HG03135 (cell line): ENCODE results near the gene U2AF1L4.

Source experiments
- ATAC-seq: cut with Tn5 transposase; IDR thresholded peaks from one replicate; pipeline ENCODE4 v1.9.1; 2021; ENCODE audit warnings: mild to moderate bottlenecking, moderate library complexity; ENCODE audit not compliant: unreplicated experiment

U2AF1L4 gene

DNA sequence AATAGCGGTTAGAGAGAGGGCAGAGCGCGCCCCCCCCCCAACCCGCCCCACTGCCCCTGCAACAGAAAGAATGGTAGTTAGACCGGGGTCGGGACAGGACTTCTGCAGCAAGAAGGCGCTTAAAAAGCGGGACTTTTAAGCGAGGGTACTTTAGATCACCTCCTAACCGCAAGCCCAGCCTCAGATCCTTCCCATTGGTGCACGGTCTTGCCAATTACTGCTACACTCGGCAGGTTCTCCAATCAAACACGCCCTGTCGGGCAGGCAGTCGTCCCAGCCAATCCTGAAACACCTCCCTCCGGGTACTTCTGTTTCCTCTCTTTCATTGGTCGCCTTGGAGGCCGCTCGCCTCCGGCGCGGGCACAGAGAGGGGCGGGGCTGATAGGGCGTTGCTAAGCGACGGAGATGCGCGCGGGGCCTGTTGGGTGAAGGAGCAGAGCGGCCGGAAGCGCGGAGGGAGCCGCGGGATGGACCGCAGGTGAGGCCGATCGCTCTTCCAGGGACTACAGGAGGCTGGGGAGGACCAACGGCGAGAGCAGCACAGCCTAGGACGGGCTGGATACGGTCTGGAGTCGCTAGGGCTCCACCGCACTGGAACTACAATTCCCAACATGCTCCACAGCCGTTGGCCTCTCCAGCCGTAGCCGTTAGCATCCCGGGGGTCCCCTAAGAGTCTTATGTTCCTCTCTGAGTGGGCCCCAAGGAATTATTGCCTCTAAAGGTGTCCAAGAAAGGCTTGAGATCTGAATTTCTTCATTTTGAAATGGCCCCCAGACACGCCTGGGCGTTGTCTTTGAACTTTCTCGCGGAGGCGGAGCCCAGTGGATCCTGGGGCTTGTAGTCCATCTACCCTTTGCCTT is 12.8 kb upstream of the U2AF1L4 start, which contains the start of gene PROSER3:
PROSER3 (plus strand) TSS at position 428 of the 860 bp plus-strand sequence; CDS start at position 468, 40 bp downstream.
- peak; percentile 94 for ATAC-seq

DNA sequence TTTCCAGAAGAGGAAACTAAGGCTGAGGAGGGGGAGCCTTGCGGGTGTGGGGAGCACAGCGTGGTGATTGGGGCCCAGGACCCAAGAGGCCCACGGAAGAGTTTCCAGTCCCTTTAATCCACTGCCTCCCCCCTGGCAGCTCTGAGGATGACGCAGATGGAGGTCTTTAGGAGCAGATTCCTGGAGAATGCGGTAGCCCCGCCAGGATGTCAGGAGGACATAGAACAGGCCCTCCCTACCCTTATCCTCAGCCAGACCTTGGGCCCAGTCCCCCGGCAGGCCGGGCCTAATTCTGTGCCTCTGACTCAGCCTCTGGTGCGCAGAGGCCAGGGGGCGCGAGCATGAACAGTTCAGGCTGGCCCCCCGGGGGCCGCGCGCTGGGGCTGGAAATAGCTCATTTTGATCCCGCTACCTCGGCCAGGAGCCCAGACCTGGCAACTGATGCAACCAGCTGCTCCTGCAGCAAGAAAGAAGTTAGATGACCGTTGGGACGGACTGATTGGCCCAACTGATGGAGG is 12.1 kb upstream of the U2AF1L4 start:
- ATAC-seq, result no peak

DNA sequence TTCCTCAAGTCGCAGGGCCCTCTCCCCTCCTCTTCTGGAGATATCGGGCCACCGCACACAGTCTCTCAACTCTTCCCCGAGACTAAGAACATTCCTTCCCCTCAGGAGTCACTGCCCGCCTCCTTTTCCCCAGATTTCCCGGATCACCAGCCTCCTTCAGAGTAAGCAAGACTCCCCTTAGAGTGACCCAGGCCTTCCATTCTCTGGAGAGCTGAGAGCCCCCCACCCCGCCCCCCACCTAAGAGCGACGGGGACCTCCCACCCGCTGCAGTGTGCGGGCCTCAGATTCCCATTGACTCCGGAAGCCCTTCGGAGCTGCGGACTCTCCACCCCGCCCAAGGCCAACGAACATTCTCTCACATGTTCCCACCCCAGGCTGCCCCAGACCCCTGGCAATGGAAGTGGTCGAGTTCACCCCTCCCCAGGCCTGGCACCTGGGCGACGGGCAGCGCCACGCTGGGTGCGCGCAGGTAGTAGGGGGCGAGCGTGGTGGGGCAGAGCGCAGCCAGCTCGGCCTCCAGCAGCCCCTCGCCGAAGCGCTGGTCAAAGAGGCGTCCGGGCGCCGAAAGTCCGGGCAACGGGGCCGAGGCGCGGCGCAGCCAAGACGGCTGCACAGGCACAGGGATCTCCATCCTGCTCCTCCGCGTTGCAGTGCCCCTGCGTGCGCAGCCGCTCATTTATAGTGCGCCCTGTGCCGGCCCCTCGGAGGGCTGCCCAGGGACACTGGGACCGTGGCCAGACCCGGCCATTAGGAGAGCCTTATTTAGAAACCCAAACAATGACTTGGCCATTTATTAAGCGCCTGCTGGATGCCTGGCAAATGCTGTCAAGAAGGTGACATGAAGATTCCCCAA is 11.4 kb upstream of the U2AF1L4 start, which contains the start of gene HSPB6:
HSPB6 (minus strand) TSS at position 653 of the 854 bp plus-strand sequence; CDS start at position 632, 21 bp downstream.
- ATAC-seq, result no peak

DNA sequence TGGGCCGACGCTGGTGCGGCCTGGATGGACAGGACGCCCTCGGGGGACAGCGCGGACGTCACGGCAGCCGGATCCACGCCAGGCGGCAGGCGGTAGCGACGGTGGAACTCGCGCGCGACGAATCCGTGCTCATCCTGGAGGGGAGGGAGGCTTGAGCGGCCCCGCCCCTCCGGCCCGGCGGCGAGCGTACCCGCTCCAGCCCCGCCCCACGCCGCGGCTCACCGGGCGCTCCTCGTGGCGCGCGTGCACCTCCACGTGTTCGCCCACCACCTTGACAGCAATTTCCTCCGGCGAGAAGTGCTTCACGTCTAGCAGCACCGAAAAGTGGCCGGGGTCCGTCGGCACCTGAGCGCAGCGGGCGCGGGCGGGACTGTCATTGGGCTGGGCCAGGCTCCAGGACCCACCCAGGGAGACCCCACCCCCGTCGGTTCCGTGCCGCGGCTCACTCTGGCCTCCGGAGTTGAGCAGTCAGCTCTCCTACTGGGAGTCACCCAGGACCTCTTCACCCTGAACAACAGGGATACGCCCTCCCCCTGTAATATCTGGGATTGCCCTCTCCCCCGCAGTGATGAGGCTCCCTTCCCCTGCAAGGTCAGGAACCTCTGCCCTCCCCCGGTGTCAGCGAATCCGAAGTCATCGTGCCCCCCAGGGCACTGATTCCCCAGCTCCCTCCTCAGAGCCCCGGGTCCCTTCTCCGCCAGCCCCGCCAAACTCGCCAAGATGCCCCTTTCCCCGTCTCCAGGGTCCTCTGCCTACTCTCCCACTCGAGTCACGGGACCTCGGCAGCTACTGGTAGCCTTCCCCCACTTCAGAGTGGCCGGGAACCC is 10.5 kb upstream of the U2AF1L4 start:
- no peak for ATAC-seq

DNA sequence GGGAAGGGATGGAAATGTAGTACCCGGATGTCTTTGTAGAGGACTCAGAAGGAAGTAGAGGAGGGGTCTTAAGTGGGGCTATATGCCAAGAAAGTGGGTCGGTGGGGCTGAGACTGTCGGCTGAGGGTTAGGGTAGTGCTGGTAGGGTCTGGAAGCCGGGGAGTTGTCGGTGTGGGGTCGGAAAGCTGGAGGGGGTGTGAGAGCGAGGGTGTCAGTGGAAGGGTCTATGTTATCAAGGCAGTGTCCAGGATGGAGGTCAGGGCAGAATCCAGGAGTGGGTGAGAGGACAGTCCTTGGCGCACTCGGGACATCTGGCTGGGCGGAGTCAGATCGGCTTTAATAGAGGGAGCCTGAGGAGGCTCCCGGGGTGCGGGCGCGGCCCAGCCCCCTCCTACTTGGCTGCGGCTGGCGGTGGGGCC is 9.9 kb upstream of the U2AF1L4 start:
- no peak for ATAC-seq

DNA sequence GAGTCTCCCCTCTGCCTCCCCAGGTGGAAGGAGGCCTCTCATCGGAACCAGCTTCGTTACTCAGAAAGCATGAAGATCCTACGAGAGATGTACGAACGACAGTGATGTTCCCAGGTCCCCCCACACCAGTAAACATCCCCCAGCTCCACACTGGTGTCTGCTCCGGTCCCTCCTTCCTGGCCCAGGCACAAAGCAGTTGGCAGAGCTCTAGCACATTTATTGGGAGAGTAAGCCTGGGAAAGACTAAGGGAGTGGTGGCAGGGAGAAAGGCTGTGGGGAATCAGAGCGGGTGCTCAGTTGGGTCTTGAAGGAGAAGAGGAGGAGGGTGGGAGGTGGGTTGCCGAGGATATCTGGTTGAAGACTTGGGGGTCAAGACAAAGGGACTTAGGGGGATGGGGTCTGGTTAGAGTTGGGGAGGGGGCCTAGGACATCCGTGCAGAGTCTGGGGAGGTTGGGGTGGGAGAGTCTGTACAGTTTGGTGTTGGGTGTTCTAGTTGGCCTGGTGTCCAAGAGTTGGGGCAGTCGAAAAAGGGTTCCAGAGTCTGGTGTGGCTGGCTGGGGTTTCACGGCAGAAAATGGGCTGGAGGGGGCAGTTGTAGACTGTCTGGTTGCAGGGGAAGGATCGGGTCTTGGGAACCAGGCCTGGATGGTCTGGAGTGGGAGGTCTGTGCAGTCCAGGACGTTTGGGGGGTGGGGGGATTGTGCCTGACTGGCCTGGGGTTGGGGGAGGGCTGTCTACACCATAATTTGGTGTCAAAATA is 9.3 kb upstream of the U2AF1L4 start:
- no peak for ATAC-seq

DNA sequence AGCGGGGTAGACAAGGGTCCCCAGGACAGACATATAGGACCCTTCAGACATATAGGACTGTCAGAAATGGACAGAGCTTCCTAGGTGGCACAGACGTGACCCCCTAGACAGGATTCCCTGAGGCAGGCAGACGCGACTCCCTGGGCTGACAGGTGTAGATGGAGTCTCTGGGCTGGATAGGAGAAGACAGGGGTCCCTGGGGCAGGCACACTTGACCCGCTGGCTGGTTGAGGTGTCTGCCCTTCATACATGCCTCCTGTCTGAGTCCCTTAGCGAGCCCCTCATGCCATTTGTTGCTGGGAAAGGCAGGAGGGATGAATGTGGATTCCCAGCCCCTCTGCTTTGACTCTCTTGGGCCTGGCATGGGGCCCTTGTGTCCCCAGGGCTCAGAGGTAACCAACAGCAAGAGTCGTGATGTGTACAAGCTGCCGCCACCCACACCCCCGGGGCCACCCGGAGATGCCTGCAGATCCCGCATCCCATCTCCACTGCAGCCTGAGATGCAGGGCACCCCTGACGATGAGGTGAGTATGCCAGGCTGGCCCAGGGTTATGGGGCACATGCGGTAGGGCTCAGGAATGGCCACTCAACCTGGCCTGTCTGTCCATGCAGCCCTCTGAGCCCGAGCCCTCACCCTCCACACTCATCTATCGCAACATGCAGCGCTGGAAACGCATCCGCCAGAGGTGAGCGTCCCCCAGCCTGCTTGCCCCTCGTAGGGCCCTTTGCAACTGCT is 8.6 kb upstream of the U2AF1L4 start:
- ATAC-seq, result no peak

DNA sequence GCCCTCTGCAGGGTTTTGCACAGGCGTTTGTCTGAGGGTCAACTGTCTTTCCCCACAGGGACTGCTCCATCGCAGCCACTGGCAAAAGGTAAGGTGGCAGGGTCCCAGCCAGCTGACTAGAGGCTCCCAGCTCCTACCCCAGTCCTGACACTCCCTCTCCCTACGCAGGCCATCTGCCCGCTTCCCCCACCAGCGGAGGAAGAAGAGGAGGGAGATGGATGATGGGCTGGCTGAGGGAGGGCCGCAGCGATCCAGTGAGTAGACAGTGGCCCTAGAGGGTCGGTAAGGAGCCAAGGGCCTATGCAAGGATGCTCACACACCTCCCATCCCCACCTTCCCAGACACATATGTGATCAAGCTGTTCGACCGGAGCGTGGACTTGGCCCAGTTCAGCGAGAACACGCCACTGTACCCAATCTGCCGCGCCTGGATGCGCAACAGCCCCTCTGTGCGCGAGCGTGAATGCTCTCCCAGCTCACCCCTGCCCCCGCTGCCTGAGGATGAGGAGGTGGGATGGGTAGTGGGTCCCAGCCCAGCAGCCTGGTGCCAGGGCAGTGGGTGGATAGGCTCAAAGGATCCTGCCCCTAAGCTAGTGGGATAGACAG is 7.6 kb upstream of the U2AF1L4 start:
- no peak for ATAC-seq

DNA sequence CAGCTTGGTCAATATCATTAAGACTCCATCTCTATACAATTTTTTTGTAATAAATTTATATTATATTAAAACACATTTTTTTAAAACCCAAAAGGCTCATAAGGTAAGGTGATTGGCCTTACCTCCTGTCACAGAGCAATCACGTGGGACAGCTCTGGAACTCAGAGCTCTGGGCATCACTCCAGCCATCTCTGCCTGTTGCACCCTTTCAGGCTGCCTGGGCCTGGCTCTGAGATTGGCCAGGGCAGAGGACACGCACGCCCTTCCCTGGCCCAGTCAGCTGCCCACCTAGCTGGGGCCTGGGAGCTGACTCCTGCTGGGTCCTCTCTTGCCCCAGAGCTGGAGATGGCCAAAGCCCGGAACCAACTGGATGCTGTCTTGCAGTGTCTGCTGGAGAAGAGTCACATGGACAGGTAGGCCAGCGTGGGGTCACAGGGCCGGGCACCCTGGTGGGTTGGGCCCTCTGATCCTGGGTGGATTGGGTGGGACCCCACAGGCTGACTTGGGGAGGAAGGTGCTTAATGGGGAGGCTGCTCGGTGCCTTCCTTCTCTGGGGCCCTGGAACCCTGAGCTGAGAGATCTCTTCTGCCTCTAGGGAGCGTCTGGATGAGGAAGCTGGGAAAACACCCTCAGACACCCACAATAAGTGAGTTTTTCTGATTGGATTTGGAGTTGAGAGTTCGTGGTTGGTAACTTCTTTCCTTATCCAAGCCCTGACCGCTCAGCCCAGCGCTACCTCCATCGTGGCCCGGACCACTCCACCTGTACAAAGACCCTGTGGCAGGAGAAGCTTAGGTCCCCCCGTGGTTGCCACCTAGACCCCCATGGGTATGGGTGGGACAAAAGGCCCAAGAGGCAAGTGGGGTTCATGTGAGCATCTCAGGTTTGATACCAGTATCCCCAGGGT is 6.9 kb upstream of the U2AF1L4 start:
- ATAC-seq, result no peak

DNA sequence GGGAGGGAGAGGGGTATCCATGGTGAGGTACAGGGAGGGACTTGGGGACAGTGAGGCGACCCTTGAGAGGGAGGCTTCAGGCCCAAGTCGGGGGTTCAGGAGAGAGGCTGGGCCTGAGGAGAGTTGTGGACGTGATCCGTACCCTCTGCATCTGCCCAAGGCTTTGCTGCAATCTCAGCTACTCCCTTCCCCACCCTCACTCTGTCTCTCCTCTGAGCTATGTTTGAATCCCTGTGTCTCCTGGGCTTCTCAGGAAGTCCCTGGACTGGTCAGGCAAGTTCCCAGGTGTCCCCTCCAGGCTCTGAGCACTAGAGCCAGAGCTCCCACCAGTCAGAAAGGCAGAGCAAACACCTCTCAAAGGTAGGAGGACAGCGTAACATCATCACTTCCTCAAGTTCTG is 4.9 kb upstream of the U2AF1L4 start:
- no peak for ATAC-seq

DNA sequence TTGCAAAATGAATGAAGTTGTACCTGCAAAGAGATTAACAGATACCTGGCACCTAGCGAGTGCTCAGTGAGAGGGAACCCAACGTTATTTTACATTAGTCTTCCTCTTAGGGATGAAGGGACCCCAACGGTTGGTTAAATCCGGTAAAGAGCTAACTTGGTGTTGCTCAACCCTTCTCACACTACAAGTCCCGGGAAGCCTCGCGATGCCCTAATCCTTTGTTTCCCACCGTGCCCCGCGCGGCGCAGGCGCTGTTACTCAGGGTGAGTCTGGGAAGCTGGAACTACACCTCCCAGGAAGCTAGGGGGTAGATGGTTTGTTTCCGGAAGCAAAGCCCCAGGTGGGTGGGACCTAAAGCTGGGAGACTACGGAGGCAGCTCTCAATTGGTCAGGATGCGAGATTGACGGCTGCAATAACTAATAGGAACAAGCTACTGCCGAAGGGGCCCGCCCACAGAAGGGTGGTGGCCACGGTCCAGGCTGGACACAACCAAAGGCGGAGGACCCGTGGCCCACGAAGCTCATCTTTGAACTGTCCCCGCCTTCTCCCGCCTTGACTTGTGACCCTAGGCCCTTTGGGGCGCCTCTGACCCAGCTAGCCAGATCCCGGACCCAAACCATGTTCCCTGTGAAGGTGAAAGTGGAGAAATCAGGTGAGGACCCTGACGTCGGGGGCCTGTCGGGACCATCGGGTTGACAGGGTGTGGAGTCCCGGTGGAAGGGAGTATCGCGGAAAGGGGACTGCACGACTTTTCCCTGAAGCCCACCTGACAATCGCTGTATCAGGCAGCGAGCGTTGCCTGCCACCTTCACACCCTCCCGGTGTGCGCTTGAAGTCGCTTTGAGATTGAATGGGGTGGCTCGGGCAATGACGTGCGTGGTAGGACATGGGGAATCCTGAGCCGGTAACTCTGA is 3.1 kb upstream of the U2AF1L4 start, which contains the start of gene LIN37:
LIN37 (plus strand) TSS at position 471 of the 915 bp plus-strand sequence; CDS start at position 620, 149 bp downstream.
- ATAC-seq, result peak; percentile 71

DNA sequence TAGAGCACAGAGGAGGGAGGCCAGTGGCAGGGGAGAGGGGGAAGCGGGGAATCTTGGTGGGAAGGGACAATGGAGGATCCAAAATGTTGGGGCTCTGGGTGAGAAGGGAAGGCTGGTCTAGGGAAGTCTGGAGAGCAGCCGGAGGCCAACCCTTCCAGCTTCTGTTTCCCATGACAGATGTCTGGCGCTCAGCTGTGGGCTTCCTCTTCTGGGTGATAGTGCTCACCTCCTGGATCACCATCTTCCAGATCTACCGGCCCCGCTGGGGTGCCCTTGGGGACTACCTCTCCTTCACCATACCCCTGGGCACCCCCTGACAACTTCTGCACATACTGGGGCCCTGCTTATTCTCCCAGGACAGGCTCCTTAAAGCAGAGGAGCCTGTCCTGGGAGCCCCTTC is 1.3 kb upstream of the U2AF1L4 start:
- ATAC-seq, result no peak

DNA sequence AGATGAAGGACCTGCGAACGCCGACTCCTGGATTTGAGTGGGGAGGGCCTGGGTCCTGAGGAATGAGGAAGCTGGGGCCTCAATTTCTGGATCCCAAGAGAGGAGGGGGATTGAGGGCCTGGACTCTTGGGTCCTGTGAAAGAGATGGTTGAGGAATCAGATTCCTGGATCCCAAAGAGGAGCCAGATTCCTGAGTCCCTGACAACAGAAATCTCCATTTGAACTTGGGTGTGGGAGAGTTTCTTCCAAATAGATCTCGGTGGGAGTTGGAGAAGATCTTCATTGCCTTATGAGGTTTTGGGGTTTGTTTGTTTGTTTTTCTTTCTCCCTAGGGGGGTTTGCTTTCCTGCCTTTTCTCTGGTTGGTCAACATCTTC is 857 bp upstream of the U2AF1L4 start:
- no peak for ATAC-seq

DNA sequence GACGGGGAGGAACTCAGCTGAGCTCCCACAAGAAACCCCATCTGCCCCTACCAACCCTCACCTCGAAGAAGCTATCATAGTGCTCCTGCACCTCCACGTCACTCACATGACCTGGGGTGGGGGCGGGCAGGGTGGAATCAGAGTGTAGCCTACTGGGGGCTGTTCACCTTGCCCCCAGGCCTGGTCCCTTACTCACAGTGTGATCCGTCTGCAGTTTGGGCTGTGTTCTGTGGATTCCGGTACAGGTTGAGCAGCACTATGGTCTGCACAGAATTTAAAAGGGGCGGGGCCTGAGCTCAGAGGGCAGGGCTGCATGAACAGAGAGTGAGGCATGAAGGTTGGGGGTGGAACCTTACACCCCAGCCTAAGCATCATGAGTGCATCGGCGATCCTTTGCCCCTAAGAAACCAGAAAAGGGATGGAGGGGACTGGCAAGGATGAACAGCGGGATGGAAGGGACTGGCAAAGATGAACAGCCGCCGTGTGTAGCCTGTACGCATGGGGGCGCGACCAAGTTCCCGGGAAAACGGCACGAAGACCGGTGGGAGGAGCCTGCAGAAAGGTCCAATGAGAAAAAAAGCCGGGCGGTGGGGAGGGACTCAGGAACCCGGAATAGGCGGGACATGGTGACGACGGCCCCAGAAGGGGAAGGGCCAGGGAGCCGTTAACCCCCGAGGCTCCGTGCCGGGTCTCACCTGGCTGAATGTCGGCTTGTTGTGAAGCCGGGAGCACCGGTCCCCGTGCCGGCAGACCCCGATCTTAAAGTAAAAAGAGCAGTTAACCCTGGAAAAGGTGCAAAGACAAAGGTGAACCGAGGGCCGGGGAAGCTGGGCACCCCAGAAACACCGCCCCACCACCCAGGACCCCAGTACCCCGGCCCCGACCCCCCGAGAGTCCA is 539 bp downstream of the U2AF1L4 start:
- ATAC-seq, result peak; percentile 36

DNA sequence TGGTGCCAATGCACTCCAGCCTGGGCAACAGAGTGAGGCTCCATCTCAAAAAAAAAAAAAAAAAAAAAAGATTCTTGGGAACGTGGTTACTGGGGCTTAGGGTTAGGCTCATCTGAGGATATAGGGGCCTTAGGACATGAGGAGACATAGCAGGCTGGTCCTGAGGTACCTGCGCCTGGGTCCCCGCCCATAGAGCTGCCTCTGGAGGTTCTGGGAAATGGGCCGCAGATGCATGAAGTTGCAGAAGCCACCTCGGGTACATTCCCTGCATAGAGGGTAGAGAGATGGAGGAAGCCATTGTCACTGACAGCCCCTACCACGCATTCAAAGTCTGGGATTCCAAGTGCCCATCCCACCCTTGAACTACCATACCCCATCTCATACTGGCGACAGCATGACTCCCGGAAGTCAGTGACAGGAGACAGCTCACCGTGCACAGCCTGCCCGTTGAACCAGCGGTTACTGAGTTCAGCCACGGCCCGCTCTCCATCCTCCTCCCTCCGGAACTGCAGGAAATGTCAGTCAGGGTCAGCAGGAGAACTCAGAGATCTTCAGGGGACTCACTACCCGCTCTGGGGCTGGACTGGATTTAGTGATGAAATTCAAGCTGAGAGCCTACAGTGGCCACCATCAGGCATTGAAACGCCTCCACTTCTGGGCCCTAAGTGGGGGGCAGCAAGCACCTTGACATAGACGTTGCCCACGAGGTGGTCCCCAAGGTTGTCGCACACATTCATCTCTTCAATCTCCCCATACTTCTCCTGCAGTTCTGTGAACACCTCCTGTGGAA is 1.4 kb downstream of the U2AF1L4 start:
- no peak for ATAC-seq
